Ovary (tissue), 9 donors: ENCODE results near the gene JAG2. TPM values are rescaled to one million over a fixed set of nuclear protein-coding genes. Genes with fewer than 3 reads are reported as not detected.

Experiments used
- DNase-seq, 5 donors: peaks; one replicate each; pipeline ENCODE4 v3.0.0-alpha.2; 2019 to 2020
- H3K27ac ChIP-seq, 2 donors: fragments of 200-600 bp; one replicate each; pipeline versions ENCODE4 v1.5.1 to v1.8.0; 2019 to 2022
- H3K27me3 ChIP-seq: fragments of 200-600 bp; one replicate; pipeline ENCODE4 v1.8.0; 2022
- H3K36me3 ChIP-seq: fragments of 200-600 bp; sonication (generic); one replicate; pipeline ENCODE4 v1.5.1; 2019
- H3K4me1 ChIP-seq: one replicate; pipeline ENCODE4 v1.8.1; 2013; ENCODE audit warnings: mild to moderate bottlenecking, moderate library complexity; ENCODE audit not compliant: insufficient read depth
- H3K4me3 ChIP-seq: fragments of 200-600 bp; sonication (generic); one replicate; pipeline ENCODE4 v1.5.1; 2017
- H3K9me3 ChIP-seq, 2 donors: fragments of 200-600 bp in 1 of 2; sonication (generic) in 1 of 2; one replicate each; pipeline versions ENCODE4 v1.5.1 to v1.8.1; 2013 to 2019; ENCODE audit warnings: mild to moderate bottlenecking in 1 of 2, moderate library complexity in 1 of 2
- CTCF ChIP-seq, 3 donors: fragments of 450-650 bp in 2 of 3; fragments of 200-600 bp in 1 of 3; IDR thresholded peaks; one replicate each; pipeline versions ENCODE4 v1.5.1 to v1.8.0; 2016 to 2022; ENCODE audit warnings: antibody characterized with exemption in 3 of 3, mild to moderate bottlenecking in 1 of 3
- EP300 ChIP-seq: sonication (generic); formaldehyde crosslinking; IDR thresholded peaks from one replicate; pipeline ENCODE4 v1.6.1; 2017; ENCODE audit warnings: antibody characterized with exemption
- POLR2A ChIP-seq: fragments of 450-650 bp; IDR thresholded peaks from one replicate; pipeline ENCODE4 v1.6.1; 2017; ENCODE audit warnings: antibody characterized with exemption, mild to moderate bottlenecking, moderate library complexity
- WGBS, 3 donors: extraction: QIAGEN DNeasy Blood & Tissue Kit in 1 of 3; methylation state at CpG; one replicate each; pipeline versions ENCODE4 v1.1.5 to v1.1.7; 2013 to 2017; 5-methylcytosine and 5-hydroxymethylcytosine counted together
- intact Hi-C, 4 donors: fragments of 100-400 bp; cut with DNase I; formaldehyde crosslinking; loops; one replicate each; pipeline versions ENCODE4 v1.11.0 to v1.15.1; 2022 to 2023
- polyA plus RNA-seq, 2 donors: library from polyadenylated mRNA; stranded (reverse); fragments of 200-250 nt in 1 of 2; fragments of 350-450 nt in 1 of 2; fragmentation: Illumina TruSeq in 1 of 2; extraction: RNeasy Lipid Tissue Mini Kit (QIAGEN cat#74804) in 1 of 2; gene quantifications; one replicate each; pipeline ENCODE4 v1.2.3, GENCODE V29; 2013 to 2014
- total RNA-seq, 7 donors: library from RNA; depleted of rRNA in 2 of 7; stranded (reverse); fragments of >200 nt in 2 of 7; fragmentation: NEBNext Ultra II Directional in 3 of 7; extraction: Animal tissue kit (Norgen Biotek cat#: 25700) in 3 of 7; gene quantifications; one replicate each; pipeline versions ENCODE4 v1.1.0 to v1.2.4, GENCODE V29; 2016 to 2023
- donor health status: DM: no; HTN: no; CAD: no; lungs with moderate emphysema.
- donor health status: DM: no; HTN: no; CAD: no.
- donor health status: Bipolar disorder and iron deficiency.
- donor health status: DM: yes; HTN: yes; CAD: no.
- donor health status: DM: no; HTN: no; CAD: no.
- donor health status: DM: yes; HTN: yes; CAD: no.

Gene JAG2
- total and polyA plus RNA-seq, 9 donors = 0.78 to 10.2 (median 6.5) TPM

DNA sequence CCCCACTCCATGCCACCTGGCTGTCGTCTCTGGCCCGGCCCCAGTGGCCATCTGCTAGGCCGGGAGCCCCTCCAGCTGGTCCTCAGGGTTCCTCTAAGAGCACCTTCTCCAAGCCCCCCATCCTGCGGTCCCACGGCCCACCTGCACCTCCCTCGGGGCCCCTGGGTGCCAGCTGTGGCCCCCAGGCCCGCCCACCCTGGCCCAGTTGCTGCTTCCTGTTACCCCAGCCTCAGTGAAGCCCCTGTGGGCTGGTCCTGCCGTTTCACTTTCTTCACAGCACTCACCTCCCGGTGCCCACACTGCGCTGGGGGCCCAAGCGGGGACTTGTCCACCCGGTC lies 40.1 kb upstream of the JAG2 start:
- 89 to 92% (median 90%) methylated on average over 11 to 12 of the region's 12 CpGs for whole genome bisulfite sequencing, 3 donors
- no peak overlapping the region for H3K27ac ChIP-seq
- no peak overlapping the region for H3K4me3 ChIP-seq
- no peaks in the 10 kb centered on the region for H3K36me3 ChIP-seq
- H3K27me3 ChIP-seq = no peaks in the 10 kb centered on the region
- peaks cover 8% of the 10 kb centered on the region for H3K4me1 ChIP-seq
- no peaks in the 10 kb centered on the region for H3K9me3 ChIP-seq
- no peak for DNase-seq
- TF ChIP-seq CTCF (IDR thresholded peaks at IDR 0.05) = no peak
- TF ChIP-seq POLR2A = no peak
- no peak for TF ChIP-seq EP300
- intact Hi-C loops = loop anchor here in 1 of 4 donors (10.0 kb wide), 1 partner anchor 76 kb away; no protein-coding TSS in a partner anchor

GRCh38 chr14:105207996-105208737 lies 39.6 kb upstream of the JAG2 start:
- no peaks in the 10 kb centered on the region for H3K27me3 ChIP-seq
- H3K4me1 ChIP-seq = peaks cover 8% of the 10 kb centered on the region
- no peaks in the 10 kb centered on the region for H3K9me3 ChIP-seq
- WGBS, 3 donors = 80 to 86% (median 82%) methylated on average over 22 to 25 of the region's 25 CpGs
- DNase-seq = no peak
- H3K27ac ChIP-seq = no peak overlapping the region
- no peak for TF ChIP-seq EP300
- TF ChIP-seq POLR2A = no peak
- TF ChIP-seq CTCF (IDR thresholded peaks at IDR 0.05) = no peak
- H3K4me3 ChIP-seq = no peak overlapping the region
- no peaks in the 10 kb centered on the region for H3K36me3 ChIP-seq
- intact Hi-C loops = loop anchor here in 1 of 4 donors (10.0 kb wide), 1 partner anchor 77 kb away; no protein-coding TSS in a partner anchor

DNA sequence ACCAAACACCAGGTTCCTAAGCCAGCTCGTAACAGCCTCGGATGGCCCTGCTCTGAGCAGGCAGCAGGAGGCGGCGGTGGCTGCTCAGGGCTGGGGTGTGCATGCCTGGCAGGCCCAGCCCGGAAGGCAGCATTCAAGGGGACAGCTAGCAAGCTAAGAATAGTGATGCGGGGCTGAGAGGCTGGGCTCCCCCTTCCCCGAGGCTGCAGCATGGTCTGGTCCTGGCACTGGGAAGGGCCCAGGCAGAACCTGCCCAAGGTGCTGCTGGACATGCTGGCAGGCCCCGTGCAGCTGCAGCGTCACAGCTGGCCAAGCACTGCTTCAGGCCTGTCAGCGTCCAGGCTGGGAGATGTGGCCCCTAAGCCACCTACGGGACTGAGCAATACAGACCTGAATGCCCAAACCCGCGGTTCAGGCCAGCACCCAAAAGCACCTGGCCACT lies 38.9 kb upstream of the JAG2 start:
- no peak for TF ChIP-seq EP300
- no peak for TF ChIP-seq CTCF (IDR thresholded peaks at IDR 0.05)
- TF ChIP-seq POLR2A = no peak
- no peaks in the 10 kb centered on the region for H3K9me3 ChIP-seq
- H3K4me1 ChIP-seq = peaks cover 8% of the 10 kb centered on the region
- intact Hi-C loops = loop anchor here in 1 of 4 donors (10.0 kb wide), 1 partner anchor 77 kb away; no protein-coding TSS in a partner anchor
- no peak for DNase-seq
- H3K4me3 ChIP-seq = no peak overlapping the region
- H3K27ac ChIP-seq = no peak overlapping the region
- H3K36me3 ChIP-seq = no peaks in the 10 kb centered on the region
- H3K27me3 ChIP-seq = no peaks in the 10 kb centered on the region
- WGBS, 3 donors = 70 to 77% (median 72%) methylated on average over 13 of the region's 13 CpGs

- WGBS, 3 donors = 29 to 40% (median 35%) methylated on average over 5 of the region's 5 CpGs
- intact Hi-C loops = loop anchor here in 1 of 4 donors (10.0 kb wide), 1 partner anchor 78 kb away; no protein-coding TSS in a partner anchor
- Histone ChIP-seq H3K27ac (no peak overlapping the region), H3K9me3 (no peaks in the 10 kb centered on the region), H3K4me1 (peaks cover 8% of the 10 kb centered on the region), H3K4me3 (no peak overlapping the region), H3K27me3 (no peaks in the 10 kb centered on the region), H3K36me3 (no peaks in the 10 kb centered on the region)
- no peak for DNase-seq
- TF ChIP-seq EP300 (no peak), POLR2A (no peak), CTCF (IDR thresholded peaks at IDR 0.05) (no peak)
These were observed 38.3 kb upstream of the JAG2 start for GRCh38 chr14:105206873-105207272.
